Measurements from ENCODE around the gene KCTD17.

The KCTD17 gene

GRCh38 chr22:37091994-37092393 is 40.5 kb downstream of the KCTD17 start:
- no peak for TF ChIP-seq ZFX (IDR thresholded peaks at IDR 0.05)
- TF ChIP-seq, protein P1, sequence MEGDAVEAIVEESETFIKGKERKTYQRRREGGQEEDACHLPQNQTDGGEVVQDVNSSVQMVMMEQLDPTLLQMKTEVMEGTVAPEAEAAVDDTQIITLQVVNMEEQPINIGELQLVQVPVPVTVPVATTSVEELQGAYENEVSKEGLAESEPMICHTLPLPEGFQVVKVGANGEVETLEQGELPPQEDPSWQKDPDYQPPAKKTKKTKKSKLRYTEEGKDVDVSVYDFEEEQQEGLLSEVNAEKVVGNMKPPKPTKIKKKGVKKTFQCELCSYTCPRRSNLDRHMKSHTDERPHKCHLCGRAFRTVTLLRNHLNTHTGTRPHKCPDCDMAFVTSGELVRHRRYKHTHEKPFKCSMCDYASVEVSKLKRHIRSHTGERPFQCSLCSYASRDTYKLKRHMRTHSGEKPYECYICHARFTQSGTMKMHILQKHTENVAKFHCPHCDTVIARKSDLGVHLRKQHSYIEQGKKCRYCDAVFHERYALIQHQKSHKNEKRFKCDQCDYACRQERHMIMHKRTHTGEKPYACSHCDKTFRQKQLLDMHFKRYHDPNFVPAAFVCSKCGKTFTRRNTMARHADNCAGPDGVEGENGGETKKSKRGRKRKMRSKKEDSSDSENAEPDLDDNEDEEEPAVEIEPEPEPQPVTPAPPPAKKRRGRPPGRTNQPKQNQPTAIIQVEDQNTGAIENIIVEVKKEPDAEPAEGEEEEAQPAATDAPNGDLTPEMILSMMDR (conservative IDR thresholded peaks at IDR 0.05) = no peak
- no peak overlapping the region for H3K27ac ChIP-seq

GRCh38 chr22:37092997-37093396 is 41.5 kb downstream of the KCTD17 start:
- H3K27ac ChIP-seq = no peak overlapping the region
- TF ChIP-seq, protein P1 (conservative IDR thresholded peaks at IDR 0.05) = no peak
- no peak for TF ChIP-seq ZFX (IDR thresholded peaks at IDR 0.05)

GRCh38 chr22:37094239-37094638 is 42.7 kb downstream of the KCTD17 start:
- TF ChIP-seq, protein P1 (conservative IDR thresholded peaks at IDR 0.05) = no peak
- no peak for TF ChIP-seq ZFX (IDR thresholded peaks at IDR 0.05)

DNA sequence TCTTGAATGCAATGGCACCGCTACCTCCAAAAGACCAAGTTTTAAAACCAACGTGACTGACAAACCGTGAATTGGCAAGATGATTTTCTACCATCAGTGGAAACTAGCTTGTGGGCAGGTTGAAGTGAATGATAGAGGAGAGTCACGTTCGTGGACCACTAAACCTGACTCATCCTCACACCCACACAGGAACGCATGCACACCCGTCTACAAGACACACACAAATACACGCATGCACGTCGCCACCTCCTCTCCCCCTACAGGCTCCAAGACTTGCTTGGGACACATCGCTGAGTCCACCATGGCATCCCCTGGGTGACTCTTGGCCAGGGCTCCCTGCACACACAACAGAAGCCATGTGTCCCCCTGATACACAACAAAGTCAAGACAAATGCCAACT is 43.6 kb downstream of the KCTD17 start:
- H3K27ac ChIP-seq = no peak overlapping the region
- TF ChIP-seq ZFX (IDR thresholded peaks at IDR 0.05) = no peak
- TF ChIP-seq, protein P1 (conservative IDR thresholded peaks at IDR 0.05) = no peak

More at GRCh38 chr22:37094239-37094638, 42.7 kb downstream of the KCTD17 start:
- no peak overlapping the region for H3K27ac ChIP-seq

DNA sequence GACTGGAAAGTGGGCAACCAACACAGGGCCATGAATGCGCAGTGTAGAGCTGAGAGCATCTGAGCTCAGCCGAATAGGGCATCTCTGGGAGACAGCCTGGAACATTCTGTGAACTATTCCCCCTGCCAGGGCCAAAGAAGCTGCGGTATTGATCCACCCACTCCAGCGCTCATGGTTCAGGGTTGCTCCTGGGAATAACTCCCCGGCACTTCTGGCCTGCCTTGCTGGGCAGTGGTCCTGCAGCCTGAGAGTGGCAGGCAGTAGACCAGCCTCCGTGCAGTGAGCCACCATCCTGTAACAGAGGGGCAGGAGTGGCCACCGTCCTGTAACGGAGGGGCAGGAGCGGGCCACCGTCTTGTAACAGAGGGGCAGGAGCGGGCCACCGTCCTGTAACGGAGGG is 45.8 kb downstream of the KCTD17 start:
- no peak overlapping the region for H3K27ac ChIP-seq
- TF ChIP-seq, protein P1 (conservative IDR thresholded peaks at IDR 0.05) = no peak

DNA sequence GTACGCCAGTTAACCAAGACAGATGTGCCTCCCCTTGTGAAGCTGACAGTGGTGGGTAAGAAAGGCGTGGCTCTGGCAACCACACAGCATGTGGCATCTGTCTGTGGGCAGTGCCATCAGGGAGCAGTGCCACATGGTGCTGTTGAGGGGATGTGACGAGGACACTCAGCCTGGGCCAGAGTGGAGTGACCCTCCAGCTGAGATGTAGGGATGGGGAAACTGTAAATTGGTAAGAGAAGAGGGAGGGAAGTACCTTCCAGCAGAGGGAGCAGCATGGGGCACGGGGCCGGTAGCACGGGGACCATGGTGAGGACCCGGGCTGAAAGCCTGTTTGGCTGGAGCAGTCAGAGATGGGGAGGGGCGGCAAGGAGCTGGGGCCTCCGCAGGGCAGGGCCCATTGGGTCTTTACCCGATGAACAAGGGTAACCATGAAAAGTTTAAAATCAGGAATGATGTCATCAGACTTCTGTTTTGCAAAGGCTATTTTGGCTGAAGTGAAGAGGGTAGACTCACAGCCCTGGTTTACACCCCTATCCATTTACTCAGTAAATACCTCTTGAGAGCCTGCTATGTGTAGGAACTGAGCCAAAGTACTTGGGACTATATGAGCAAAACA is 47.5 kb downstream of the KCTD17 start:
- no peak for TF ChIP-seq ZFX (IDR thresholded peaks at IDR 0.05)
- TF ChIP-seq, protein P1 (conservative IDR thresholded peaks at IDR 0.05) = no peak

GRCh38 chr22:37100589-37101127 is 49.1 kb downstream of the KCTD17 start:
- no peak overlapping the region for H3K27ac ChIP-seq
- TF ChIP-seq ZFX (IDR thresholded peaks at IDR 0.05) = no peak
- TF ChIP-seq, protein P1 (conservative IDR thresholded peaks at IDR 0.05) = no peak

More for the DNA sequence above, 47.5 kb downstream of the KCTD17 start:
- no peak overlapping the region for H3K27ac ChIP-seq

All from C4-2B (cell line).